ENCODE measurements around the gene FHOD3.
"Not testable (repeated sequence)": the region's sequence is repeated elsewhere in the genome, so short reads cannot be mapped to it uniquely, and the experiment has no call there.

Gene FHOD3

DNA sequence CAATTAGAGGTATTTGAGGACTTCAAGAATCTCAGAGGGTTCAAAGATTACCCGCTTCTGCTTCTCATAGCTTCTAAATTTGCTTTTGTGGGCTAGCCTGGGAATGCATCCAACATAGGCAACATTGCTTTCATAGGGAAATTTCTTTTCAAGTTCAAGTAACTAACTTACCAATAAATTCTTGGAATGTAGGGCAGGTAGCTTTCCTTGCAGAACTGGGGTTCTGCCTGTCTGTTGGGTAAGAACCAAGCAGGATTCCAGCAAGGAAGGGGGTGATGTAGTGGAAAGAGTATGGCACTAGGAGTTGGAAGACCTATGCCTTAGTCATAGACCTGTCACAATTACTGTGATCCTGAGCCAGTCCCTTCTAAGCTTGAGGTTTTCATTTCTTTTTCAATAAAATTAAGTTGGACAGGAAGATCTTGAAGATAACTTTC, 164.1 kb downstream of the FHOD3 start:
- Histone ChIP-seq H3K27ac (no peak overlapping the region), H3K4me1 (peaks cover 25% of the 10 kb centered on the region), H3K4me2 (no peak overlapping the region), H3K27me3 (no peaks in the 10 kb centered on the region), H3K4me3 (no peak overlapping the region), H3K9ac (no peak overlapping the region), H3K36me3 (no peaks in the 10 kb centered on the region), H4K20me1 (no peaks in the 10 kb centered on the region), H3K9me3 (no peaks in the 10 kb centered on the region)
- no peak for TF ChIP-seq Cebpa-rat (IDR thresholded peaks at IDR 0.05)

DNA sequence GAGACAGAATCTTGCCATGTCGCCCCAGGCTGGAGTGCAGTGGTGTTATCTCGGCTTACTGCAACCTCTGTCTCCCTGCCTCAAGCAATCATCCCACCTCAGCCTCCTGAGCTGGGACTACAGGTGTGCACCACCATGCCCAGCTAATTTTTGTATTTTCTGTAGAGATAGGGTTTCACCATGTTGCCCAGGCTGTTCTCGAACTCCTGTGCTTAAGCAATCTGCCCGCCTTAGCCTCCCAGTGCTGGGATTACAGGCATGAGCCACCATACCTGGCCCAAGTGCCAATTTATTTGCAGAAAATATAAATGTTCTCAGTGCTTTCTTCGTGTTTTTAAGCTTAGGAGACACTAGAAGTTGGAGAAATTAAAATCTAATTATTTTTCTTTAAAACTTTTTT, 166.0 kb downstream of the FHOD3 start:
- not testable (repeated sequence) for H3K27ac ChIP-seq, H3K4me3 ChIP-seq, H3K9ac ChIP-seq

DNA sequence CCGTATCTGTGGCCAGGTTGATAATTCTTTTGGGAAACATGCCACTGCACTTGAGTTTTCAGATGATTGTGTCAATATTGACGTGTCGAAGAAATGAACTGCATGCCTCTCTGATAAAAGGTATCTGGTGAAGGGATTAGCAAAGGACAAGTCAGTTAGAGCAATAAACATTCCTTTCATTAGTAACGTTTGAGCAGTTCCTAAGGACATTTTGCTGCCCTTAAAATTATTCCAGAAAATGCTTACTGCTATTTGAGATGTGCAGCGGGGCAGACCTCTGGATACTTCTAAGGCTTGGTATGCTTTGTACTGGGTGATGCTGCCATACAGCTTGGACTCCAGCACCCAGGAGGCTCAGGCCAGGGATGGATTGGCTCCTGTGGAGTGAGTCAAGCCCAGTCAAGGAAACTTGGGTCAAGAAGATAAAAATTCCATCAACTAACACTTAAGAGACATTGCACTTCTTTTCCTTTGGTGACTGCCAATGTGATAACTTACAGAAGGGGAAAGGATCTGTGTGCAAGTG, 166.7 kb downstream of the FHOD3 start:
- Histone ChIP-seq H3K4me2 (no peak overlapping the region), H3K9me3 (no peaks in the 10 kb centered on the region)

More for the DNA sequence above, 166.0 kb downstream of the FHOD3 start:
- peaks cover 14% of the 10 kb centered on the region for H3K4me1 ChIP-seq
- H3K27me3 ChIP-seq, H3K9me3 ChIP-seq, H3K4me2 ChIP-seq, H3K36me3 ChIP-seq, H4K20me1 ChIP-seq: not testable (repeated sequence)

DNA sequence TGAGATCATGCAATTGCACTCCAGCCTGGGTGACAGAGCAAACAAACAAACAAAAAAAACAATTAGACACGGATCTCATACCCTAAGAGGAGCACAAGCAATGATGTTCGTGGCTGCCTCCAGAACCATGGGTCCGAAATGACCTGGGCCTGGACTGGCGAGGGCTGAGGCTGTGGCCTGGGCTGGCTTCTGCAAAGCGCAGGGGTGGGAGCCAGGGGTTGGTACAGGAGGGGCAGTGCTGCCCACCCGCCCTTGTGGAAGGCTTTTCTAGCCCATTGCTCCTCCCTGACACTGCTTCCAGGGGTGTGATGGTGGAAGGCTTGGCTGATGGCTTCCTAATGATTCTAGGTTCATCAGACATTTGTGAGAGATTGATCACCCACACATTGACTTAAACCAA, 167.8 kb downstream of the FHOD3 start:
- no peak overlapping the region for H3K4me3 ChIP-seq
- H3K9ac ChIP-seq, result no peak overlapping the region
- no peak for TF ChIP-seq Cebpa-rat (IDR thresholded peaks at IDR 0.05)
- H3K4me2 ChIP-seq, result no peak overlapping the region
- H3K4me1 ChIP-seq, result 0 out of 2 replicates have a peak, but pooled peaks cover 6% of the 10 kb centered on the region
- H3K27me3 ChIP-seq, result no peaks in the 10 kb centered on the region
- no peaks in the 10 kb centered on the region for H3K36me3 ChIP-seq
- H3K9me3 ChIP-seq, result no peaks in the 10 kb centered on the region
- H3K27ac ChIP-seq, result no peak overlapping the region
- H4K20me1 ChIP-seq, result no peaks in the 10 kb centered on the region

More for the DNA sequence above, 166.7 kb downstream of the FHOD3 start:
- TF ChIP-seq Cebpa-rat (IDR thresholded peaks at IDR 0.05), result no peak
- no peak overlapping the region for H3K9ac ChIP-seq
- H3K27me3 ChIP-seq, result no peaks in the 10 kb centered on the region
- no peaks in the 10 kb centered on the region for H4K20me1 ChIP-seq
- H3K36me3 ChIP-seq, result no peaks in the 10 kb centered on the region
- no peak overlapping the region for H3K4me3 ChIP-seq
- H3K4me1 ChIP-seq, result peaks cover 8% of the 10 kb centered on the region; the same call in 1 of the 2 replicates
- H3K27ac ChIP-seq, result no peak overlapping the region

DNA sequence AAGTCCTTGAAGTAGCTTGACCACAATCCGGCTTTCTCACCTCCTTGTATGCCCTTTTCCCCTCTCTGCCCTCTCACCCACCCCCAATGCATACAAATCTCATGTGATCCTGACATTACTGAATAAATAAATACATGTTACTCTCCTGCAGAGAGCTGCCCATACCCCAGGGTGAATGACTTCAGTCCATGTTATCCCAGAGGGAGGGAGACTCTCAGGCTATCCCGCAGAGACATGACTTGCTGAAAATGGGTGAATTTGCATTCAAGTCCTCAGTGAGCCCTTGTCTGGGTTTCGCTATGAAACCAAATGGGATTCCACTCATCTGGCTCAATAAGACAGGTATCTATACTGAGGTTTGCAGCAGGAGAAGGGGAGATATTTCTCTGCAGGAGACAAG, 168.5 kb downstream of the FHOD3 start:
- no peak for TF ChIP-seq Cebpa-rat (IDR thresholded peaks at IDR 0.05)
- Histone ChIP-seq H3K9me3 (no peaks in the 10 kb centered on the region), H4K20me1 (no peaks in the 10 kb centered on the region), H3K36me3 (no peaks in the 10 kb centered on the region), H3K4me1 (0 out of 2 replicates have a peak, but pooled peaks cover 6% of the 10 kb centered on the region), H3K4me3 (no peak overlapping the region), H3K9ac (no peak overlapping the region), H3K27ac (no peak overlapping the region), H3K4me2 (no peak overlapping the region), H3K27me3 (no peaks in the 10 kb centered on the region)

DNA sequence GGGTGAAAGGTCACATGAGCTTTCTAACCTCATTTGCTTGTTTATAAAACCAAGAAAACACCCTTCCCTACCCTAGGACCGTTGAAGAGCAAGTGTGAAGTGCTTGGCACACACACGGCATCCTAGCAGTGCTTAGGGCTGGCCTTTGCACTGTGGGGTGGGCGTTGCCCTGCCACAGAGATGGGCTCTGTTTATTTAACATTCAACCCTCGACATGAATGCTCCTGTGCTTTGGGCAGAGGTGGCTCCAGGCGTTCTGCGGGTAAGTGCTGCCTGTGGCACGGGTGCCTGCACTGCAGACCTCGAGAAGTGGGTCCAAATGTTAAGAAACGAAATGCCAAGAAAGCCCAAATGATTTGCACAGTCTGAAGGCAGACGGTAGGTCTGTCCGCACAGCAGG, 170.1 kb downstream of the FHOD3 start:
- Histone ChIP-seq H3K27ac (no peak overlapping the region), H3K36me3 (no peaks in the 10 kb centered on the region), H3K9ac (no peak overlapping the region), H4K20me1 (no peaks in the 10 kb centered on the region), H3K27me3 (no peaks in the 10 kb centered on the region), H3K4me1 (0 out of 2 replicates have a peak, but pooled peaks cover under 1% of the 10 kb centered on the region), H3K4me2 (no peak overlapping the region), H3K9me3 (no peaks in the 10 kb centered on the region), H3K4me3 (no peak overlapping the region)
- no peak for TF ChIP-seq Cebpa-rat (IDR thresholded peaks at IDR 0.05)

DNA sequence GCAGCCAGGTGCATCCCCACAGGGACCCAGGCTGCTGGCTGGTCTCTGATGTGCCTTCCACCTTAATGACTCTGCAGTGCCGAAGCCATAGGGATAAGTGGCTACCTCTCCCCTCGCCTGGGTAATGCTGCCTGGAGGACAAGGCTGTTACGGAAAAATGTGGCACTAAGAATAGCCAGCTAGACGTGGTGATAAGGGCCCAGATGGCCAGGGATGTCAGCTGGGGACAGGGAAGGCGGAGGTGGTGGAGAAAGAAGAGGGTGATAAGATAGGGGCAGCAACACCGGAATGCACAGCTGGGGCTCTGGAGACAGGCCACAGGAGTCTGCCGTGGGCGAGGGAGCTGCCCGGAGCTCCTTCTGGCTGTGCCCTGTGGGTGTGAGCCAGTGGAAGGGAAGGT, 170.6 kb downstream of the FHOD3 start:
- Histone ChIP-seq H3K27ac (no peak overlapping the region), H3K4me3 (no peak overlapping the region), H3K4me2 (no peak overlapping the region), H4K20me1 (no peaks in the 10 kb centered on the region), H3K27me3 (no peaks in the 10 kb centered on the region), H3K36me3 (no peaks in the 10 kb centered on the region), H3K9ac (no peak overlapping the region), H3K4me1 (no peaks in the 10 kb centered on the region), H3K9me3 (no peaks in the 10 kb centered on the region)
- no peak for TF ChIP-seq Cebpa-rat (IDR thresholded peaks at IDR 0.05)

DNA sequence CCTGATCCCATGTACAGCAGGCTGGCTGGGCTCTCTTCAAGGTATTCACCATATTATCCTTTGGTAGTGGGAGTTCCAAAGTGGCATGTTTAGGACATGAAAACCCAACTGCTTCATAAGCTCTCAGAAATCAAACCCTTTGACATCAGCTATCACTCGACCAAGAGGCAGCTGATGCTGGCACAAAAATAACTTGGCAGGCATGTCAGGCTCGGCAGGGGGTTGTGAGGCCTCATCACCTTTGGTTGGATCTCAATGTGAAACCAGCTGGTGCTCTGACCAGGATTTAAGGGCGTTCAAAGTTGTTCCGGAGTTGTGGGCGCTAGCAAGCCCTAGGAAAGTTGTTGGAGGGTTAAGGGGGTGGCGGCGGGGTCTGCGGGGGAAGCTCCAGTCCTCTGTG, 171.9 kb downstream of the FHOD3 start:
- Histone ChIP-seq H3K36me3 (no peaks in the 10 kb centered on the region), H3K4me3 (no peak overlapping the region), H3K27ac (no peak overlapping the region), H3K4me2 (no peak overlapping the region), H3K27me3 (no peaks in the 10 kb centered on the region), H3K9ac (no peak overlapping the region), H3K9me3 (no peaks in the 10 kb centered on the region), H3K4me1 (no peaks in the 10 kb centered on the region), H4K20me1 (no peaks in the 10 kb centered on the region)
- no peak for TF ChIP-seq Cebpa-rat (IDR thresholded peaks at IDR 0.05)

DNA sequence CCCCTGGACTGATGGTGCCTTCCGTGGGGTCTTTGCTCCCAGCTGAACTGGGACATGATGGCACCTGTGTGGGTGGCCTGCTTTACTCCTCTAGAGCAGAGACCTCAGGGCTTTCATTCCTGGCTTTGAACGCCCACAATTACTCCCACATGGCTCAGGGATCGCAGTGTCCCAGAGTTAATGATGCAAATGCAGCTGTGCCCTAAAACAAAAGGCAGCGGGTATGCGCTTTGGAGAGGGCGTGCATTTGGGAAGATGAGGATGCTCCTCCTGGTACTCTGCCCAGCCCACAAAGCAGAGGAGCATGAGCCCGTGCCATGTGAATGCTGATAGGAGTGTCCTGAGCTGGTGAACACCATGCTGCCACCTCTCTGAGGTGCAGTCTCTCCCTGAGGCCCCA, 173.4 kb downstream of the FHOD3 start:
- no peaks in the 10 kb centered on the region for H3K9me3 ChIP-seq
- no peaks in the 10 kb centered on the region for H4K20me1 ChIP-seq
- H3K4me1 ChIP-seq, result no peaks in the 10 kb centered on the region
- no peak overlapping the region for H3K4me2 ChIP-seq
- no peak overlapping the region for H3K4me3 ChIP-seq
- H3K36me3 ChIP-seq, result no peaks in the 10 kb centered on the region
- no peaks in the 10 kb centered on the region for H3K27me3 ChIP-seq
- H3K9ac ChIP-seq, result no peak overlapping the region
- no peak for TF ChIP-seq Cebpa-rat (IDR thresholded peaks at IDR 0.05)
- no peak overlapping the region for H3K27ac ChIP-seq

DNA sequence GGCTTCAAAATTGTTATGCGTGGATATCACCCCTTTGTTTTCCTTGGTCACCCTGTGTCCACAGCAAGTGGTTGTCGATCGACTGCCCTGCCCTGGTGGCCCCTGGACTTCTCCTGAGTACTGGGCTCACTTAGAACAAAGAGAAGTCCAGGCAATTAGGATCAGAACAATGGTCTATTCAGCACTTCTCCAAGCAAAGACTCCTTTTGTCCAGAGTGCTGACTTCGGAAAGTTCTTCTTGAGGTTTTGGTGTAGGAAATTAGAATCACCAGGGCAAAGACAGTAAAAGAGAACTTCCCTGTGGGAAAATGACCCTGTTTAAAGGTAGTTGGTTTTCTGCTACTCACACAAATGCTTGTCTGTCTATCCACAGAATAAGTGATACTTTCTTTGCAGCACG, 173.9 kb downstream of the FHOD3 start:
- TF ChIP-seq Cebpa-rat (IDR thresholded peaks at IDR 0.05), result no peak
- Histone ChIP-seq H4K20me1 (no peaks in the 10 kb centered on the region), H3K36me3 (no peaks in the 10 kb centered on the region), H3K9ac (no peak overlapping the region), H3K27ac (no peak overlapping the region), H3K4me2 (no peak overlapping the region), H3K27me3 (no peaks in the 10 kb centered on the region), H3K4me1 (no peaks in the 10 kb centered on the region), H3K4me3 (no peak overlapping the region), H3K9me3 (no peaks in the 10 kb centered on the region)

DNA sequence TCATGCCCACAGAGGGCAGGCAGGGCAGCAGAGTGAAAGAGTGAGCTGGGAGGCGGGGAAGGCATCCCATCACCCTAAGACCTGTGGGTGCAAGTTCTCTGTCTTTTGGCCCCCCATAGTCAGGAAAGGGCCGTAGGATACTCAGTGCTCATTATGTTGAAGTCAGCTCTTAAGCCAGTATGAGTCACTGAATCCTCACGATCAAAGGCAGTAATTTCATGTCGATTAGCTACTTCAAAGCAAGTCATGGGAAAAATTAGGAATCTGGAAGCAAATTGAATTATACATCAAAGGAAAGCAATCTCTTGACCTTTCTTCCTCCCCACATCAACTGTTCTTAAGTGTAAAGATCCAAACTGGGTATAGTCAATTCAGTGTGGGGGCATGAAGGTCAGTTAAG, 178.9 kb downstream of the FHOD3 start:
- Histone ChIP-seq H3K9ac (no peak overlapping the region), H3K27me3 (no peaks in the 10 kb centered on the region), H3K27ac (no peak overlapping the region), H3K4me2 (no peak overlapping the region), H3K36me3 (no peaks in the 10 kb centered on the region), H3K4me1 (no peaks in the 10 kb centered on the region), H3K9me3 (no peaks in the 10 kb centered on the region), H3K4me3 (no peak overlapping the region), H4K20me1 (no peaks in the 10 kb centered on the region)
- TF ChIP-seq Cebpa-rat (IDR thresholded peaks at IDR 0.05), result no peak

Measured in BLaER1 (cell line).